ENCODE measurements around the gene DENND2A.
A peak's percentile ranks its signal among the peaks of the same experiment; 100 is the strongest.
"Not testable (repeated sequence)": the region's sequence is repeated elsewhere in the genome, so short reads cannot be mapped to it uniquely, and the experiment has no call there.

DENND2A gene

DNA sequence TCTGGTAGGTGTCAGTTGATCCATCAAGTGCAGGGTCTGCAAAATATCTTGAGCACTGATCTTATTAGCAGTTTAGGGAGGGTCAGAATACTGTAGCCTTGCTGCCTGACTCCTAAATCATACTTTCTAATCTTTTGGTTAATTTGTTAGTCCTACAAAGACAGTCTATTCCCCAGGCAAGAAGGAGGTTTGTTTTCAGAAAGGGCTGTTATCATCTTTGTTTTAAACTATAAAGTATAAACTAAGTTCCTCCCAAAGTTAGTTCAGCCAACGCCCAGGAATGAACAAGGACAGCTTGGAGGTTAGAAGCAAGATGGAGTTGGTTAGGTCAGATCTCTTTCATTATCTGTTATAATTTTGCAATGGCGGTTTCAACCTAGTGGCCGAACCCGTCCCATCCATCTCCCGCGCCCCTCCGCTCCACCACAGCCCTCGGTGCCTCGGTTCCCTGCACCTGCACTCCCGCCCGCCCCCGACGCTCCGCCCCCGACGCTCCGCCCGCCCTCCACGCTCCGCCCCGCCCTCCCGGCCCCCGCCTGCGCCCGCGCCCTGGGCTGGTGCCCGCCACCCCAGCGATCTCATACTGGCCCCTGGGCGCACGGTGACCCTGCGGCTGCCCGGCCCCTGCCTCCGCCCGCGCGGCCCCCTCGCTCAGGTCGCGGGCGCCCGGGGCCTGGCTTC, 31.9 kb upstream of the DENND2A start, which contains the start of gene ADCK2:
Gene ADCK2 (plus strand): TSS at position 564 of the 681 bp plus-strand sequence. CDS start 386 bp downstream, outside the sequence.
- no peak for DNase-seq

DNA sequence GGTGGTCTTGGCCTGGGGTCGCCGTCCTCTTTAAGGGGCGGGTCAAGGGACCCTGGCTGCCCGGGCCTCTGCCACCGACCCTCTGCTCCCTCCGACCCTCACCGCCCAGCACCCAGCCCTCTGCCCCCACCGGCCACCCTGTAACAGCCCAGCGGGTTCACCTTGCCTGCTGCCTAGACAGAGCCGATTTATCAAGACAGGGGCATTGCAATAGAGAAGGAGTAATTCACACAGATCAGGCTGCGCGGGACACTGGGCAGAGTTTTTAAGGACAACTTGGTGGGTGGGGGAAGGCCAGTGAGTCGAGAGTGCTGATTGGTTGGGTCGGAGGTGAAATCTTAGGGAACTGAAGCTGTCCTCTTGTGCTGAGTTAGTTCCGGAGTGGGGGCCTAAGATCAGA, 31.4 kb upstream of the DENND2A start:
- no peak for DNase-seq

DNA sequence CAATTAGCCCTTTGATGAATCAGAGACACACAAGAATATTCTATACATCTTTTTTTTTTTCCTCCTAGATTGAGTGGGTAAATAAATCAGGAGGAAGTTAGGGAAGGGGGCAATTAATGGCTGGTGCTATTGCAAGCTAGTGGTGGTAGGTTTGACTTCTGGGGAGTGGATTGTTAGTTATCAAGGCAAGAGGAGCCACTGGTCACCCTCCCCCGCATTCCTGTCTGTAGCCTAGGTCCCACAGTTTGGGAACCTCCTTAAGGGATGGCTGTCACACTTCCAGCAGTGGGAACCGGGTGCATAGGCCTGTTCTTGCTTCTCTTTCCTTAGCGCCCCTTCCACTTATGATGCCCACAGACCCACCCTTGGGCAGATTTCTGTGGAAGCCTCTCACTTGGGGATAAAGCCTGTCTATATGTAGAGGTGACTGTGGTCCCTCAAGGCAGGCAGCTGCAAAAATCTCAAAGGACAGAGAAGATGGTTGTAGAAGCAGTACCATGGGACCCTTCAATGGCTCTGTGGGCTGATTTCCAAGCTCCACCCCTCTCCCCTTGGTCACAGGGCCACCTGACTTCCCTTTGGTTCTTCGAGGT, 29.8 kb upstream of the DENND2A start:
- no peak for DNase-seq

DNA sequence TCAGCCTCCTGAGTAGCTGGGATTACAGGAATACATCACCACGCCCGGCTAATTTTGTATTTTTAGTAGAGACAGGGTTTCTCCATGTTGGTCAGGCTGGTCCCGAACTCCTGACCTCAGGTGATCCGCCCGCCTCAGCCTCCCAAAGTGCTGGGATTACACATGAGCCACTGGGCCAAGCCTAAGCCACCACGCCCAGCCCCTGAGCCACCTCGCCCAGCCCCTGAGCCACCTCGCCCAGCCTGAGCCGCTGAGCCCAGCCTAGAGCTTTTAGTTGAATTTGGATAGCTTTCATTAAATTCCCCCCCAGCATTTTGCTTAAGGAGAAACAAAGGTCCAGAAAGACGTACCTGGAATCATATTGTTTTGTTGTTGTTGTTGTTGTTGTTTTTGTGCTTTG, 29.2 kb upstream of the DENND2A start:
- DNase-seq: not testable (repeated sequence)

DNA sequence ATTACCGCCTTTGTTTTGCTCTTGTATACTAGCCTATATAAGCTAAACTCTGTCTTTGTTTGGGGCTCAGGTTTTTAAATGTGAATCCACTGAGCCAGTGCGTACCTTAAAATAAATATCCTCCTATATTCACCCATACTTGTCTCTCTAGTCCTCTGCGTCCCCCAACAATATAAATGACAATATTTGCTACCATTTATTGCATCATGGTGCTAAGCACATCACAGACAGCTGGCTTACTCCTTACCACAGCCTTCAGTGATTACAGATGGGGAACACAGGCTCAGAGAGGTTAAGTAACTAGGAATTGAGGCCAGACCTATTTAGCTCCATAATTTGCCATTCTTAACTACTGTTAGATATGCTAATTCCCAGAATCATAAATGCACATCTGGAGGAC, 28.7 kb upstream of the DENND2A start:
- DNase-seq: no peak

DNA sequence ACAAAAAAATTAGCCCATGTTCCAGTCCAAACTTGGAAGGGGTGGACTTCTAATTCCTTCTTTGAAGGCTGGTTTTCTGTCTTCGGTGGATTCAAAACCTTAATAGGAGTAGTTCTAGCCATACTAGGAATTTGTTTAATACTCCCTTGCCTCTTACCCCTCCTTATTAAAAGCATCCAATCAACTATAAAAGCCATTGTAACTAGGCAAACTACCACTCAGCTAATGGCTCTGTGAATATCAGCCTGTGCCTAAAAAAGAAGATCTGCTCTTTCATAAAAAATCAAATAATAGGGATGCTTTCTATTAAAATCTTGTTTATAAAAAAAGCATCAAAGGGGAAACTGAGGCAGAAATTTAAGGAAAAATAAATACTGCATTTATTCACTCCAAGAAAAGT, 28.0 kb upstream of the DENND2A start:
- no peak for DNase-seq

DNA sequence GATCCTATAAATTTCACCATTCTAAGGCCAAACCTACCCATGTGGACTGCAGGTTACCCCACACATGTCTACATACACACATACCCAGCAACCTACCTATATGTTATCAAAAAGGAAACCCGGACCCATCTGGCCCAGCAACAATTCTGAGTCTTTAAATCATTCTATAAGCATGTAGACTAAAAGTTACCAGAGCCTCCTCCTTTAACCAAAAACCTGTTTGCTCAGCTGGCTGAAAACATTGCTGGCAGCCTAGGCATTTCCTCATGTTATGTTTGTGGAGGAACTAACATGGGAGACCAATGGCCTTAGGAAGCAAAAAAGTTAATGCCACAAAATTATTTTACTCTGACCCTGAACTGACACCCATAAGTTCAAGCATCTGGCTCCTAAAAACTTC, 26.9 kb upstream of the DENND2A start:
- DNase-seq: no peak

DNA sequence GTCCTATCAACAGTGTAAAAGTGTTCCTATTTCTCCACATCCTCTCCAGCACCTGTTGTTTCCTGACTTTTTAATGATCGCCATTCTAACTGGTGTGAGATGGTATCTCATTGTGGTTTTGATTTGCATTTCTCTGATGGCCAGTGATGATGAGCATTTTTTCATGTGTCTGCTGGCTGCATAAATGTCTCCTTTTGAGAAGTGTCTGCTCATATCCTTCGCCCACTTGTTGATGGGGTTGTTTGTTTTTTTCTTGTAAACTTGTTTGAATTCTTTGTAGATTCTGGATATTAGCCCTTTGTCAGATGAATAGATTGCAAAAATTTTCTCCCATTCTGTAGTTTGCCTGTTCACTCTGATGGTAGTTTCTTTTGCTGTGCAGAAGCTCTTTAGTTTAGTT, 22.3 kb upstream of the DENND2A start:
- DNase-seq: not testable (repeated sequence)

DNA sequence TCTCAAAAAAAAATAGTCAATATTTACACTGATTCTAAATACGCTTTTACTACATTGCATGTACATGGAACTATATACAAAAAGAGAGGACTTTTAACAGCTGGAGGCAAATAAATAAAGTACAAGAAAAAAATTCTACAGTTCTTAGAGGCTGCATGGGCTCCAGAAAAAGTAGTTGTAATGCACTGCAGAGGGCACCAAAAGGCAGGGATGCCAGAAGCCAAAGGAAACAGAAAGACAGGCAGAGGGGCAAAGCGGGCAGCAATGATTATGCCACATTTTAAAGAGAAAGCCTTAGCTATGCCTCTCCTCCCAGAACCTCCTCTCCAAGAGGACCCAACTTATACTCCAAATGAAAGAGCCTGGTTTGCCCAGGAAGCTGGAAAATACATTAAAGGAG, 20.5 kb upstream of the DENND2A start:
- DNase-seq: no peak

DNA sequence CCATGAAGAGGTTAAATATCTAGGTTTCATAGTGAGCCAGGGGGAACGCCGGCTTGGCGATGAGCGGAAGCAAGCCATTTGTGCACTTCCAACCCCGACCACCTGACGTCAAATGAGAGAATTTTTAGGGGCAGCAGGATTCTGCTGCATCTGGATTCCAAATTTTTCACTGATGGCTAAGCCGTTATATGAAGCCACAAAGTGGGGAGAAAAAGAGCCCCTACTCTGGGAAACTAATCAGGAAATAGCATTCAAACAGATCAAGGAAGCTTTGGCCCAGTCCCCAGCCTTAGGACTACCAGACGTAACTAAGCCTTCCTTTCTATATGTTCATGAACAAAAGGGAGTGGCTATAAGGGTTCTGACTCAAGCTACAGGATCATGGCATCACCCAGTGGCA, 19.2 kb upstream of the DENND2A start:
- no peak for DNase-seq

DNA sequence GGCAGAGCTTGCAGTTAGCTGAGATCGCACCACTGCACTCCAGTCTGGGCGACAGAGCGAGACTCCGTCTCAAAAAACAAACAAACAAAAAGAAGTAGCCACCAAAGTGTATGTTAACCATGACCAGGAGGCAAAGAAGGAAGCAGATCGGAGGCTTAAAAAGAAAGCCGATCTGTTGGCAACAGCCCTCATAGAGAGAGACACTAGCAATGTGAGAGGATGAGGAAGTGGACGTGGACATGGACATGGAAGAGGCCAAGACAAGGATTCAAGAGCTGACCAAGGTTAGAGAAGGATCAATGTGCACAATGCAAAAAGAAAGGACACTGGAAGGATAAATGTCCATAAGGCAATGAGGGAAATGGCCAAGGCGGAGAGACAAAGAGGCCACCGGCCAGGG, 17.3 kb upstream of the DENND2A start:
- DNase-seq: no peak

DNA sequence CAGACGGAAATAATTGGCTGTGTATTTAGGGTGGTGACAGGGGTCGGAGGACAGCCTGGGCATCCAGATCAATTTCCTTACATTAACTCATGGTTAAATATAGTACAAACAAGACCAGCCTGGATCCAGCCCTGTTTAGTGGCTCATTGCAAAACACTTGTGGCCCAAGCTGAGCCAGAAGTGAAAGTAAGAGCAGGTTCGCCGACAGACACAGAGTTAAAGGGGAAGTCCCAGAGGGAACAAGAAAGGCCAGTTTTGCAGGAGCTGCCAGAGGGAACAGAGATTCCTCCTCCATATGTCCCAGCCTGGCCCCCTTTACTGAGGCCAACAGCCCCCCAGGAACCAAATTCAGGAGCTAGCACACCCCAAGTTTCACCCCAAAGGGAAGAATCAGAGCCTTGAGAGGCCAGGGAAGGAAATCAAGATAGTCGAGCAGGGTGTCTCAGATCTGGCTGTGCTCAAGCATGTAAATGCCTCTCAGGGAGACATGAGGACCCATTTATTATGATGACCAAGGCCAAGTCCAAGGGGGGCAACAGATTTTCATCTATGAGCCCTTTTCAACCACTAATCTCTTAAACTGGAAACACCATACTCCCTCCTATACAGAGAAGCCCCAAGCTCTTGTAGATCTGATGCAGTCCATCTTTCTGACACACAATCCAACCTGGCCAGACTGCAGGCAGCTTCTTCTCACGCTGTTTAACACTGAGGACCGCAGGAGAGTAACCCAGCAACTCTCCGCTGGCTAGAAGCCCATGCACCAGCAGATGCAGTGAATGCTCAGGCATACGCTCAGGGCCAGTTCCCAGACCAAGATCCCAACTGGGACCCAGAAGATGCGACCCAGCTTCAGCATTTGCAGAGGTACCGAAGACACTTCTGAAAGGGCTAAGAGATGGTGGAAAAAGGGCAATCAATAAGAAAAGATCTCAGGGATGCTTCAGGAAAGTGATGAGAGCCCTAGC, 16.2 kb upstream of the DENND2A start:
- peak; percentile 72 for DNase-seq

DNA sequence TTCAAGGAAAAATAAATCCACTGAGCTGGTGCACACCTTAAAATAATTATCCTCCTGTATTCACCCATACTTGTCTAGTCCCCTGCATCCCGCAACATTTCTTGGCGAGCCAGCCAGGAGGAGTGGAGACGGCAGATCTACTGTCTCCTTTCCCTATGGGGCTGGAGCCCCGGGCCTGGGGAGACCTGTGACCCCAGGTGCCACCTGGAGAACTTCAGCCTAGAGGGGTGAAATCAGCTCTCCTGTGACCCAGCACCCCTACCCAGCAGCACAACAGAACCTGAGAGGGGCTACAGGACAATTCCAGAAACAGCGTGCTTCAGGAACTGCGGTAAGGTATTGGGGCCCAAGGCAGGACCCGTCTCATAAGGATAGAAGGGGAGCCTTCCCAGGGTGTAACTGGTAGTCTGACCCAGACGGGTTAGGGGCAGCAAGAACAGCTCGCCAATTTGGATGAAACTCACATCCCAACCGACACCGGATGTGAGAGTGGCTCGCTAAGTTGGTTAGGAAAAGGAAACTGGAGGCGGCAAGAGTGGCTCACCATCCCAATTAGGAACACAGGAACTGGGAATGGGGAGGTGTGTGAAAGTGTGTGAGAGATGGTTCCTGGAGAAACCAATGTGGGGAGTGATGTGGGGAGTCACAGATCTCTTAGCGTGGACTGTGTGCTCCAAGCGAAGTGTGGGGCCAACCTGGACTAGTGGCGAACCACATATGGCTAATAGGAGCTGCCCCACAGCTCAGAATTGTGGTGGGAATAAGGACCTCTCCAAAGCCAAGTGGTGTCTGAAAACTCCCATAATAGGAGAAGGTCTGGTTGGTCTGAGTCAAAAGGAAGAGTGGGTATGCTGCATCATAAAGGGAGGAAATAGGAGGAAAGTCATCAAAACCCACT, 15.1 kb upstream of the DENND2A start:
- DNase-seq: no peak

DNA sequence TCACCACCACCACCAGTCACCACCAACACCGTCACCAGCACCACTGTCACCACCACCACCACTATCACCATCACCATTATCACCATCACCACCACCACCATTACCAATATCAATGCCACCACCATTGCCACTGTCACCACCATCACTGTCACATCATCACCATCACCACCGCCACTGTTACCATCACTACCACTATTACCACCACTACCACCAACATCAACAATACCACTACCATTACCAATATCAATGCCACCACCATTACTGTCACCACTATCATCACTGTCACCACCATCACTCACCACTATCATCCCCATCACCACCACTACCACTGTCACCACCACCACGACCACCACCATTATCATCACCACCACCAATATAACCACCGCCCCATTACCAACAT, 14.0 kb upstream of the DENND2A start:
- no peak for DNase-seq

DNA sequence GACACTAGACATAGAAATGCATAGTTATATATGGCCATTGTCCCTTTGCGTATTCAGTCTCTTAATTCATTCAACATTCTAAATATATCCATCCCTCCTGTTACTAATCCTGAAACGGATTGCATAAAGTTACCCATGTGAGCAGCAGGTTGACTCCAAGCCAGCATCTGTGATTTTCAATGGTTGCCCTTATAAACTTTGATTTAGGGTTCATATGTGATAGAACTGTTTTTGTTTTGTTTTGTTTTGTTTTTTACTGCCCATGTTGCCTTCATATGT, 13.4 kb upstream of the DENND2A start:
- DNase-seq: no peak

DNA sequence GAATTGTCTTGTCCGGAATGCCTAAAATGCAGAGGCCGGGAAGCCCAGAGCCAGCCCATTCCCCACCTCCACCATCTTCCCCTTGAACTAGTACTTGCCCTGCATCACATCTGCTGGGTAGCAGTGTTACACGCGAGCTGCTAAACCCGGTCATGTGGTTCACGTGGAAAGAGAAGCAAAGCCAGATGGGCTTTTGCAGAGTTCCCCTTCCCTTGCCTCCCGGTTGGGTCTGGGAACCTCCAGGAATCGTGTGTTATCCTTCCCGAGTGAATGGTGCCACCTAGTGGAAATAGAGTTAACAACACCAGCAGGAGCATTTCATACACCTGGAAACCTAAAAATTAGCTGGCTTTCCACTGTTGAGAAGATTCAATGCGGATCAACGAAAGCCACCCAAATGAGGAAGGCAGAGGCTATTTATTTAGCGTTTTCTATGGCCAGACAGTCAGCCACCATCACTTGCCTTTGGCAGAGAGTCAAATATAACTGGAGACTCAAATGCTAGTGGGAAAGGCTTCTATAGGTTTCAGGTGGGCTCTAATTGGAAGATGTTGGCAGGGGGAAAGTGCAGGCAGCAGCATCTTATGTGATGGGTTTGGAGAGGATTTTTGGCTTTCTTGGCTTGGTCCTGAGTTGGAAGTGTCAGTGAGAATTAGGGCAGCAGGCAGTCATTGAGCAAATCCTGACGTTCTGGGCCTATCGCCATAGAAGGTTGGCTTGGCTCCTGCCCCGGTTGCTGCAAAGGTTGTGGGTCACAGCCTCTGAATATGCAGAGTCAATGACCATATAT, 12.9 kb upstream of the DENND2A start:
- DNase-seq: peak; percentile 83

DNA sequence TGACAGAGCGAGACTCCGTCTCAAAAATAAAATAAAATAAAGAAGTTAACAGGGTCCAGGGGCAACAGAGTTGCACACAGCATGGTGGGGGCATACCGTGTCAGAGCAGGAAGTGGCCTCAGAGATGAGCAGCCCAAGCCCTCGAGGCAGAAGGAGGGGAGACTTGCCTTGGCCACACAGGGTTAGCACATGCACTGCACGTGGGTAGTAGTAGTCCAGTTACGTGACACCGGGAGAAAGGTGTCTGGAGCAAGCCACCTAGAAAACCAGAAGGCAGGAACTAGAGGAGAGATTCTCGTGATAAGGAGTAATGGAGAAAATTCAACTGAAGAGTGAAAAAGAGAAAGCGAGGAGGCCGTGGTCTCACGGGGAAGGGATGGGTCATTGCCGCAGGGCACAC, 9.8 kb upstream of the DENND2A start:
- DNase-seq: no peak

DNA sequence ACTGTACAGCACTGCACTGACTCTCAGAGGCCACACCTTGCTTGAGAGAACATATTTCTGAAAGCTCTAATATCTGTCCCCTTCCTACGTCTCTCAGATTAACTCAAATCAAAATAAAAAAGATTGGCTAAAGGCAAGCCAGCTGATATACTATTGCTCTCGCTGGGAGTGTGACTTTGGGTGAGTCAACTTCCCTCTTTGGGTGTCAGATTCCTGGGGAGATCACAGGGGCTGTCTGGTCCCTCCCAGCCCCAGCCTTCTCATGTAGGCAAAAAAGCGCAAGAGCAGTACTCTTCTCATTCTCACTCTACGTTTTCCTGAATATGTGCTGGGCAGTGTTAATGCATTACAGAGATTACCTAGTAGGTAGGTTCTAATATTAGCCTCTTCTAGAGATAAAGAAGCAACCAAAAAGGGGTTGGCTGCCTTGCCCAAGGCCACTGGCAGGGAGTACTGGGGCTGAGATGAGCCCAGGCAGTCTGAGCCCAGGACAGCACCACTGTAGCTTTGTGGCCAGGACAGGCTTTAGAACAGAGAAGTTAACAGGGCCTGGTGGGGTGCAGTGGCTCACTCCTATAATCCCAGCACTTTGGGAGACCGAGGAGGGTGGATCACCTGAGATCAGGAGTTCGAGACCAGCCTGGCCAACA, 9.1 kb upstream of the DENND2A start:
- DNase-seq: no peak

DNA sequence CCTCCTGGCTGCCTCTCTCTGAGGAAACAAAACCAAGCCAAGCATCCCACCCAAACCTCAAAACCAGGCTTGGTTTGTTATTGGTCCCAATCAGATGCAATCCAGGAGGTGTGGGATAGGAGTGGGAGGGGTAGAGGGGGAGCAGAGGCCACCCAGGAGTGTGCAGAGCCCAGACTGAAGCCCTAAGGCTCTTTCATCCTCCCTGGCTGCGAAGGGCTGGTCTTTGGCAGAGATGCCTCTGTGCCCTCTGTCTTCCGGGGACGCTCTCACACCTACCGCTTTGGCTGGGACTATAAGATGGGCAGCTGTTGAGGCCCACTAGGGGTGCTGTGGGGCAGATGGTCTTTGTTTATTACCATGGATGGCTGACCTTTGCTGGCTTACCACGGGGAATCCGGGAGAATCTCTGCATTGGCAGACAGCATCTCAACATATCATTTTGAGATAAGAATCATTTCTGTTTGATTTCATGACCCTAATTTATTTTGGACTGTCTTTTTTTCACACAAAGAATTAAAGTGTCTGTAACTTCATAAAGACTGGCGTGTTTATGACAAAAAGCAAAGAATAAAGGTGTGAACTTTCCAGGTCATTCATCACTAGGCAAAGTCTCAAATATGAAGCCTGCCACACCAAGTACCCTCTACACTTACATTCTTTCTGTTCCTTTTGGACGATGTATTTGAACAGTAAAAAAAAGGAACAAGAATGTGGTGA, 6.5 kb upstream of the DENND2A start:
- peak; percentile 87 for DNase-seq

DNA sequence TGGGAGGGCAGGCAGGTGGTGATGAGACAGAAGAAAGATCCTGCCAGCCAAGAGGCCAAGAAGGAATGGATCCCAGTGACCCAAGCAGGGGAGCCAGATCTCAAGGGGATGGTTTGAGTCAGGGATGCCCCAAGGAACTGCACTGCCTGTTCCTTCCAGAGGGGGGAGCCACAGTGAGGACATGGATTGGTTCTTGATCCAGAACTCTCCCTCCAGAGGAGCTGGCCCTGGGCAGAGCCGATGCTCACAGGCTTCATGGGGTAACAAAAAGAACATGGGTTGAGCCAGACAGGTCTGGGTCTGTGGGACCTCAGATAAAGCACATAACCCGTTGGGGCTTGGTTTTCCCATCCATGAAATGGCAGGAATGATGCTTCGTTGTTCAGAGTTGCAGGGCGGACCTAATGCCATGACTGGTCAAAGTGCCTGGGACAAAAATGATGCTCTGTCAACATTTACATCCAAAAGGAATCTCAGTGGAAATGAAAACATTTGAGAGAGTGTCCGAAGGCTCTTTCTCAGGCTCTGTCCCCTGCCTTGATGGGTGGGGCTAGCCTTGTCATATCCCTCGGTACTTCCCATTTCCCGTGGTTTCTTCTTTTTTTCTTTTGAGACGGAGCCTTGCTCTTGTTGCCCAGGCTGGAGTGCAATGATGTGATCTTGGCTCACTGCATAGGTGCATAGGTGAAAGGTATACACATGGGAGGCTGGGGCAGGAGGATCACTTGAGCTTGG, 4.7 kb upstream of the DENND2A start:
- no peak for DNase-seq

Data from islet precursor cell (in vitro differentiated cells).